Measurements from ENCODE around the gene MSX1.

DNA sequence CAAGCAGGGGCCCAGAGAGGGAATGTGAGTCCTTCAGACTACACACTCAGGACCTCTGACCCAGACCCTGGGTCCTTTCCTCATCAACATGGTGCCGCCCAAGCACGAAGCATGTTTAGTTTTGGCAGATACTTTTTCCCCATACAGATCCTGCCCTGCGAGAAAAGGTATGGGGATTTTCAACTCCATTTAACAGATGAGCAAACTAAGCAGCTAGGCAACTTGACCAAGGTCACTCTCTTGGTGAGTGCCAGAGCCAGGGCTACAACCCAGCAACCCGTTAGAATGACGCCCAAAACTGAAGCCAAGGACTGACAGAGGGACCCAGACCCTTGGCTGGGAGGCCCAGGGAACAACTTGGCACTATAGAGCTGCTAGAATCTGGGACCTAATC, 40.3 kb upstream of the MSX1 start:
- TF ChIP-seq, protein P1, sequence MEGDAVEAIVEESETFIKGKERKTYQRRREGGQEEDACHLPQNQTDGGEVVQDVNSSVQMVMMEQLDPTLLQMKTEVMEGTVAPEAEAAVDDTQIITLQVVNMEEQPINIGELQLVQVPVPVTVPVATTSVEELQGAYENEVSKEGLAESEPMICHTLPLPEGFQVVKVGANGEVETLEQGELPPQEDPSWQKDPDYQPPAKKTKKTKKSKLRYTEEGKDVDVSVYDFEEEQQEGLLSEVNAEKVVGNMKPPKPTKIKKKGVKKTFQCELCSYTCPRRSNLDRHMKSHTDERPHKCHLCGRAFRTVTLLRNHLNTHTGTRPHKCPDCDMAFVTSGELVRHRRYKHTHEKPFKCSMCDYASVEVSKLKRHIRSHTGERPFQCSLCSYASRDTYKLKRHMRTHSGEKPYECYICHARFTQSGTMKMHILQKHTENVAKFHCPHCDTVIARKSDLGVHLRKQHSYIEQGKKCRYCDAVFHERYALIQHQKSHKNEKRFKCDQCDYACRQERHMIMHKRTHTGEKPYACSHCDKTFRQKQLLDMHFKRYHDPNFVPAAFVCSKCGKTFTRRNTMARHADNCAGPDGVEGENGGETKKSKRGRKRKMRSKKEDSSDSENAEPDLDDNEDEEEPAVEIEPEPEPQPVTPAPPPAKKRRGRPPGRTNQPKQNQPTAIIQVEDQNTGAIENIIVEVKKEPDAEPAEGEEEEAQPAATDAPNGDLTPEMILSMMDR (conservative IDR thresholded peaks at IDR 0.05; ENCODE audit: low read depth in 2 of 2): no peak
- TF ChIP-seq EZH2 (IDR thresholded peaks at IDR 0.05; ENCODE audit: low read depth, unreplicated experiment): no peak

All from GM23338 (cell line).